Neuronal stem cell (in vitro differentiated cells): ENCODE results near the gene ITPR1.

Source experiments
- DNase-seq: peaks from one replicate; pipeline ENCODE4 v3.0.0-alpha.2; 2013; ENCODE audit warnings: low spot score
- H2AFZ ChIP-seq: one replicate; pipeline ENCODE4 v1.6.1; 2013; ENCODE audit warnings: mild to moderate bottlenecking, low read length, inconsistent platforms
- H2AK5ac ChIP-seq: 2 replicates; pipeline ENCODE4 v1.6.1; 2013; ENCODE audit warnings: low read depth, mild to moderate bottlenecking, inconsistent platforms, low read length, moderate library complexity, mixed read lengths
- H2BK120ac ChIP-seq: 2 replicates; pipeline ENCODE4 v1.6.1; 2013; ENCODE audit warnings: low read depth, mild to moderate bottlenecking, inconsistent platforms, low read length, moderate library complexity, mixed read lengths
- H2BK12ac ChIP-seq: one replicate; pipeline ENCODE4 v1.6.1; 2013; ENCODE audit warnings: low read length, inconsistent platforms
- H2BK15ac ChIP-seq: 2 replicates; pipeline ENCODE4 v1.6.1; 2013; ENCODE audit warnings: mild to moderate bottlenecking, low read length, inconsistent platforms, mixed read lengths
- H2BK5ac ChIP-seq: one replicate; pipeline ENCODE4 v1.6.1; 2013; ENCODE audit warnings: inconsistent platforms, mild to moderate bottlenecking, low read length, moderate library complexity
- H3K14ac ChIP-seq: one replicate; pipeline ENCODE4 v1.6.1; 2013; ENCODE audit warnings: low read length, inconsistent platforms
- H3K18ac ChIP-seq: 2 replicates; pipeline ENCODE4 v1.6.1; 2013; ENCODE audit warnings: low read length, inconsistent platforms
- H3K23ac ChIP-seq: 2 replicates; pipeline ENCODE4 v1.6.1; 2013; ENCODE audit warnings: low read depth, mild to moderate bottlenecking, mixed read lengths, low read length, inconsistent platforms; ENCODE audit not compliant: poor library complexity
- H3K27ac ChIP-seq: replicated peaks from 3 replicates; pipeline ENCODE4 v1.5.1; 2013; ENCODE audit warnings: low read length, inconsistent platforms
- H3K27me3 ChIP-seq, 3 experiments: 2 replicates each; pipeline ENCODE4 v1.6.1; 2013; ENCODE audit warnings: low read length in 3 of 3, mild to moderate bottlenecking in 2 of 3, inconsistent platforms in 1 of 3, low read depth in 1 of 3, mixed read lengths in 1 of 3, moderate library complexity in 1 of 3; ENCODE audit not compliant: control insufficient read depth in 3 of 3, insufficient read depth in 3 of 3
- H3K36me3 ChIP-seq, 2 donors: replicated peaks in 1 of 2; 2 replicates each; pipeline ENCODE4 v1.6.1; 2013; ENCODE audit warnings: low read length in 2 of 2; ENCODE audit not compliant: control insufficient read depth in 2 of 2, insufficient read depth in 2 of 2
- H3K4ac ChIP-seq: 2 replicates; pipeline ENCODE4 v1.6.1; 2013; ENCODE audit warnings: inconsistent platforms, mild to moderate bottlenecking, low read length, moderate library complexity
- H3K4me1 ChIP-seq, 2 donors: 1 replicate in 1 of 2; 2 replicates in 1 of 2; pipeline ENCODE4 v1.6.1; 2013; ENCODE audit warnings: low read length in 2 of 2, low read depth in 1 of 2; ENCODE audit not compliant: control insufficient read depth in 2 of 2, insufficient read depth in 1 of 2
- H3K4me2 ChIP-seq: one replicate; pipeline ENCODE4 v1.6.1; 2013; ENCODE audit warnings: mild to moderate bottlenecking, low read length, inconsistent platforms; ENCODE audit not compliant: insufficient read depth, poor library complexity, severe bottlenecking
- H3K4me3 ChIP-seq, 2 donors: 2 replicates each; pipeline ENCODE4 v1.5.1; 2013; ENCODE audit warnings: low read length in 2 of 2, mild to moderate bottlenecking in 2 of 2, inconsistent platforms in 1 of 2, moderate library complexity in 1 of 2
- H3K79me1 ChIP-seq: one replicate; pipeline ENCODE4 v1.6.1; 2013; ENCODE audit warnings: low read depth, mild to moderate bottlenecking, inconsistent platforms, low read length, moderate library complexity
- H3K9ac ChIP-seq: one replicate; pipeline ENCODE4 v1.6.1; 2013; ENCODE audit warnings: mild to moderate bottlenecking, low read depth, low read length, inconsistent platforms; ENCODE audit not compliant: poor library complexity
- H3K9me3 ChIP-seq, 2 donors: replicated peaks in 1 of 2; 2 replicates each; pipeline versions ENCODE3 to v1.6.1; 2013; ENCODE audit warnings: low read length in 2 of 2, mild to moderate bottlenecking in 2 of 2, inconsistent platforms in 1 of 2, low read depth in 1 of 2, mixed read lengths in 1 of 2, moderate library complexity in 1 of 2; ENCODE audit not compliant: control insufficient read depth in 2 of 2, insufficient read depth in 1 of 2
- H4K8ac ChIP-seq: one replicate; pipeline ENCODE4 v1.6.1; 2013; ENCODE audit warnings: low read depth, mild to moderate bottlenecking, inconsistent platforms, low read length, moderate library complexity
- H4K91ac ChIP-seq: one replicate; pipeline ENCODE4 v1.6.1; 2013; ENCODE audit warnings: low read length, low read depth, mild to moderate bottlenecking, inconsistent platforms; ENCODE audit not compliant: poor library complexity
- WGBS, 2 donors: extraction: QIAGEN DNeasy Blood & Tissue Kit; methylation state at CpG; one replicate each; pipeline ENCODE4 v1.1.7; 2013; ENCODE audit warnings: missing lambda C conversion rate in 2 of 2, mixed read lengths in 1 of 2; ENCODE audit not compliant: insufficient read length in 2 of 2, insufficient replicate concordance in 1 of 2; ENCODE audit errors: extremely low coverage in 2 of 2; 5-methylcytosine and 5-hydroxymethylcytosine counted together

Gene ITPR1

DNA sequence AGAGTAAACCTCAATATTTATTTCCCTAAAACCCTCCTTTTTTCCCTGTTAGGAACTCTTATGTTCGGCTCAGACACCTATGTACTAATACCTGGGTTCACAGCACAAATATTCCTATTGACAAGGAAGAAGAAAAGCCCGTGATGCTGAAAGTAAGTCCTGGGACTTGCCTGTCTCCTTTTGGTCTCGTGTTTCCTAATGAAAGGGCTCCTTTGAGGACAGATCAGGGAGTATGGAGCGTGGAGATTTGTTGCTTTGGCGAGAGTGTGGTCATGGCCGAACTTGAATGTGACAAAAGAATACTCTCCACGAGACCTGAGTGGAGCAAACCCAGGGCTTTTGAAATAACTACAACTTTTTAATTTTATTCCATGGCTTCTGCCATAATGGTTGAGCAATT lies 167.8 kb downstream of the ITPR1 start:
- no peak overlapping the region for H2BK15ac ChIP-seq
- no peak overlapping the region for H3K4ac ChIP-seq
- H3K27me3 ChIP-seq, result no peaks in the 10 kb centered on the region
- no peak overlapping the region for H3K27ac ChIP-seq
- no peak for DNase-seq
- no peak overlapping the region for H3K9ac ChIP-seq
- no peaks in the 10 kb centered on the region for H3K79me1 ChIP-seq
- H2BK120ac ChIP-seq, result no peak overlapping the region
- no peak overlapping the region for H3K4me3 ChIP-seq
- H3K4me2 ChIP-seq, result no peak overlapping the region
- H3K14ac ChIP-seq, result no peak overlapping the region
- no peak overlapping the region for H4K91ac ChIP-seq
- no peak overlapping the region for H2AFZ ChIP-seq
- H2AK5ac ChIP-seq, result no peak overlapping the region
- H2BK12ac ChIP-seq, result no peak overlapping the region
- no CpG with 5 or more reads among the region's 7 CpGs for WGBS, 2 donors
- H3K23ac ChIP-seq, result no peak overlapping the region
- H4K8ac ChIP-seq, result no peak overlapping the region
- H3K36me3 ChIP-seq, result no peaks in the 10 kb centered on the region
- H3K9me3 ChIP-seq, result no peaks in the 10 kb centered on the region
- H2BK5ac ChIP-seq, result no peak overlapping the region
- H3K4me1 ChIP-seq, result peaks cover 2 to 5% of the 10 kb centered on the region in 2 donors
- no peak overlapping the region for H3K18ac ChIP-seq

DNA sequence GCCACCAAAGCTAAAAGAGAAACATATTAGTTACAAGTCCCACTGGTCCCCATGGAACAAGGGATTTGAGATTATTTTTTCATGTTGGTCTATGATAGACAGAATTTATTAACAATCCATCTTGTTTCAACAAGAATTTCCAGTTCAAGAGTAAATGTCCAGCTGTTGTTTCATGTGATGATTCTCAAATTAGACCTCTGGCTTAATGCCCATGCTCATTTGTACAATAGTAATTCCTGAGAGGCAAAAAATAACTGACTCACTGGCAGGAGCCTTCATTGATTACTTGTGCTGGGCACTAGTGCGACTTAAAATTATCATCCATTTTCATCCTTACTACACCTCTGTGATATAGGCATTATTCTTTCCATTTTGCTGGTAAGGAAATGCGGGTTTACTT lies 171.3 kb downstream of the ITPR1 start:
- Histone ChIP-seq H2AK5ac (no peak overlapping the region), H2BK120ac (no peak overlapping the region), H3K4ac (no peak overlapping the region), H3K18ac (no peak overlapping the region), H2BK5ac (no peak overlapping the region), H3K79me1 (no peaks in the 10 kb centered on the region), H3K9ac (no peak overlapping the region), H3K4me3 (no peak overlapping the region), H2BK15ac (no peak overlapping the region), H3K4me2 (no peak overlapping the region), H3K4me1 (no peaks in the 10 kb centered on the region), H3K14ac (no peak overlapping the region), H3K27me3 (no peaks in the 10 kb centered on the region), H4K8ac (no peak overlapping the region), H3K23ac (no peak overlapping the region), H2BK12ac (no peak overlapping the region), H4K91ac (no peak overlapping the region), H2AFZ (no peak overlapping the region), H3K27ac (no peak overlapping the region), H3K36me3 (no peaks in the 10 kb centered on the region), H3K9me3 (no peaks in the 10 kb centered on the region)
- no CpG with 5 or more reads among the region's 2 CpGs for WGBS, 2 donors
- DNase-seq, result no peak

DNA sequence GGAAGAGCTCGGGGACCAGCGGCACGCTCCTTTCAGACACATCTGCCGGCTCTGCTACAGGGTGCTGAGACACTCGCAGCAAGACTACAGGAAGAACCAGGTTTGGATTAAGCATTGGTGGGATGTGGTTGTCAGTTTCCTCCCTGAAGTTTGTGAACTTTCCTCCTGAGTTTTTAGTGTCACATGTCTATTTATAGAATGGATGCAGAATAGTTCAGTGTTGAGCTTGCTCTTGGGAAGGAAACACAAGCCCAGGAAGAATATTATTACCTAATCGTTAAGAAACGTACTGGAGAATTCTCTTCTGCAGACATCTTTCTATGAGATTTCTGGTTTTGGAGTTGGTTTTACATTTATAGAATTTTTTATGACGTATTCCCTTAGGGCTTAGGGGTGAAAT lies 172.0 kb downstream of the ITPR1 start:
- Histone ChIP-seq H3K23ac (no peak overlapping the region), H3K4ac (no peak overlapping the region), H3K9ac (no peak overlapping the region), H3K27me3 (no peaks in the 10 kb centered on the region), H2AK5ac (no peak overlapping the region), H2BK120ac (no peak overlapping the region), H3K18ac (no peak overlapping the region), H4K91ac (no peak overlapping the region), H2BK5ac (no peak overlapping the region), H3K4me2 (no peak overlapping the region), H3K9me3 (no peaks in the 10 kb centered on the region), H3K36me3 (no peaks in the 10 kb centered on the region), H2BK15ac (no peak overlapping the region), H3K79me1 (no peaks in the 10 kb centered on the region), H3K4me1 (no peaks in the 10 kb centered on the region), H4K8ac (no peak overlapping the region), H2AFZ (no peak overlapping the region), H3K4me3 (no peak overlapping the region), H2BK12ac (no peak overlapping the region), H3K14ac (no peak overlapping the region), H3K27ac (no peak overlapping the region)
- no peak for DNase-seq
- WGBS, 2 donors, result no CpG with 5 or more reads among the region's 8 CpGs

DNA sequence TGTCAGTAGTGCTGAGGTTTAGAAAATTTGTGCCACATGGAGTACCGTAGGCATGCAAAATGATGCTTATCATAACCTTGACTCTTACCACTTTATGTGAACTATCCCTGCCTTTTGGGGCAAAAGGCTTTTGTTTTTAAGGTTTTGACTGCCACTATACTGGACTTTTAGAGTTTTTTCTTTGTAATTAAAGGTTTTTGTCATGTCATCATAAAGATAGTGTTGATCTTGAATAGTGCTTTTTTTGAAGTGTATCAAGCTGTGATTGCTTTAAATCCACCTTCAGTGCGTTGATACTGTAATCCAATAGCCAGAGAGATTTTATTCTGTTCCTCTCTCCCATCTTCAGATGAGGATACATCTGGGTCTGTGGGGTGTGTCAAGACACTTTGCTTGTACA lies 172.9 kb downstream of the ITPR1 start:
- no peak overlapping the region for H3K4me3 ChIP-seq
- no peak for DNase-seq
- no peaks in the 10 kb centered on the region for H3K79me1 ChIP-seq
- no peak overlapping the region for H3K14ac ChIP-seq
- no peak overlapping the region for H2BK5ac ChIP-seq
- no peaks in the 10 kb centered on the region for H3K4me1 ChIP-seq
- no peak overlapping the region for H3K23ac ChIP-seq
- no peak overlapping the region for H3K27ac ChIP-seq
- H3K4me2 ChIP-seq, result no peak overlapping the region
- H2AFZ ChIP-seq, result no peak overlapping the region
- H3K4ac ChIP-seq, result no peak overlapping the region
- H2BK15ac ChIP-seq, result no peak overlapping the region
- H3K9me3 ChIP-seq, result peaks cover 0 to 2% of the 10 kb centered on the region in 2 donors
- H3K36me3 ChIP-seq, result no peaks in the 10 kb centered on the region
- H3K27me3 ChIP-seq, result no peaks in the 10 kb centered on the region
- WGBS, 2 donors, result no CpG with 5 or more reads among the region's 2 CpGs
- no peak overlapping the region for H2BK12ac ChIP-seq
- no peak overlapping the region for H2BK120ac ChIP-seq
- no peak overlapping the region for H4K8ac ChIP-seq
- H4K91ac ChIP-seq, result no peak overlapping the region
- H3K18ac ChIP-seq, result no peak overlapping the region
- no peak overlapping the region for H3K9ac ChIP-seq
- no peak overlapping the region for H2AK5ac ChIP-seq
